Stimulated activated CD4-positive, alpha-beta T cell treated with anti-CD3 and anti-CD28 coated beads, Interleukin-1b, Interleukin-23, amount 100 ng/mL, for 4 hours (primary cell): ENCODE results near the gene CRIM1.

Source experiments
- DNase-seq, 2 donors: peaks; one replicate each; pipeline ENCODE4 v3.0.0-alpha.2; 2020; ENCODE audit warnings: low read depth in 2 of 2

Gene CRIM1

GRCh38 chr2:36578343-36579296 lies 223.0 kb downstream of the CRIM1 start:
- DNase-seq = no peak

DNA sequence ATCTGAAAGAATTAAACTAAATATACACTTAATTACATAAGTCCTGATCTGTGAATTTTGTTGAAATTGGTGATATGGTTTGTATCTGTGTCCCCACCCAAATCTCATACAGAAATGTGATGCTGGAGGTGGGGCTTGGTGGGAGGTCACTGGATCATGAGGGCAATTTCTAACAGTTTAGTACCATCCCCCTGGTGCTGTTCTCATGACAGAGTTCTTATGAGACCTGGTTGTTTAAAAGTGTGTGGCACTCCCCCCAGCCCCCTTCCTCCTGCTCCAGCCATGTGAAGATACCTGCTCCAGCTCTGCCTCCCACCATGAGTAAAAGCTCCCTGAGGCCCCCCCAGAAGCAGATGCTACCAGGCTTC lies 223.7 kb downstream of the CRIM1 start:
- DNase-seq = no peak

DNA sequence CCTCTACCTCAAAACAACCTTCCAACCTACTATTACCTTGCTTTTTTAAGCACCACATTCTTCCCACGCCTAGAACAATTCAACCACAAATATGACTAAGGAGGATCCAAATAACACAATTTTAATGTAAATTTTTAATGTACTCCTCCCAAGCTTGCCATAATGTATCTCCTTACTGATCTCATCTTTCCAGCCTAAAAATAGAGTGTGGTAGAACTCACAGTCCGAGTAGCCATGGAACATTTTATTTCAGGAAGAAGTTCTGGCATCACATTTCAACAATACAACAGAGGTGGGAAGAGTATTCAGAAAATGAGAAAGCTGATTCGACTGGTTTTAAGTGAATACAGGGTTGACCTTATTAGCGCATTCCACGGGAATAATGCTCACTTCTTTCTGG lies 227.0 kb downstream of the CRIM1 start:
- DNase-seq = no peak

- no peak for DNase-seq
Measured at GRCh38 chr2:36582951-36583350, 227.4 kb downstream of the CRIM1 start.

GRCh38 chr2:36584148-36584794 lies 228.7 kb downstream of the CRIM1 start:
- DNase-seq = no peak

DNA sequence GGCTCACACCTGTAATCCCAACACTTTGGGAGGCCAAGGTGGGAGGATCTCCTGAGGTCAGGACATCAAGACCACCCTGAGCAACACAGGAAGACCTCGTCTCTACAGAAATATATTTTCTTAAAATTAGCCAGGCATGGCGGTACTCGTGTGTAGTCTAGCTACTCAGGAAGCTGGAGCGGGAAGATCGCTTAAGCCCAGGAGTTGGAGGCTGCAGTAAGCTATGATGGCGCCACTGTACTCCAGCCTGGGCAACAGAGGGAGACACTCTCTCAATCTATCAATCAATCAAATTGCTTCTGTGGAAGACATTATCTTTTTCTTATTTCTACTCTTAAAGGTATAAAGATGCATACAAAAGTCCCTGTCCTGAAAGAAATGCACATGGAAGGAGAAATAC lies 231.1 kb downstream of the CRIM1 start:
- no peak for DNase-seq

- DNase-seq = no peak
Measured at GRCh38 chr2:36587101-36587500, 231.5 kb downstream of the CRIM1 start.

GRCh38 chr2:36587556-36587955 lies 232.0 kb downstream of the CRIM1 start:
- no peak for DNase-seq

GRCh38 chr2:36589230-36589630 lies 233.7 kb downstream of the CRIM1 start:
- no peak for DNase-seq

DNA sequence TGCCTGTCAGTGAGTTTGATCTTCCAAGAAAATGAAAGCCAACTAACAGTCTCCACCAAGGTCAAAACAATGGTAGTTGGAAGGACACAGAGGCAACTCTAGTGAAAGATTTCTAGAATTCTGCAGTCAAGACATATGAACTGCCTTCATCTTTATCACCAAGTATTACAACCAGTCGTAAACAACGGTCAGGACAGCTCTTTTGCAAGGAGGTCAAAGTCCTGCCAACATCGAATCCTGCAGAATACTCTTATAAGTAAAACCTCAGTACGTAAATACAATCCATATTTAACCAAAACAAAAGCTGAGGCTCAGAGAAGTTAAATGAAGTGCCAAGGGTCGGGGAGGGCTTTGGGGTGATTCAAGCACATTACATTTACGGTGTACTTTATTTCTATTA lies 239.3 kb downstream of the CRIM1 start:
- no peak for DNase-seq

DNA sequence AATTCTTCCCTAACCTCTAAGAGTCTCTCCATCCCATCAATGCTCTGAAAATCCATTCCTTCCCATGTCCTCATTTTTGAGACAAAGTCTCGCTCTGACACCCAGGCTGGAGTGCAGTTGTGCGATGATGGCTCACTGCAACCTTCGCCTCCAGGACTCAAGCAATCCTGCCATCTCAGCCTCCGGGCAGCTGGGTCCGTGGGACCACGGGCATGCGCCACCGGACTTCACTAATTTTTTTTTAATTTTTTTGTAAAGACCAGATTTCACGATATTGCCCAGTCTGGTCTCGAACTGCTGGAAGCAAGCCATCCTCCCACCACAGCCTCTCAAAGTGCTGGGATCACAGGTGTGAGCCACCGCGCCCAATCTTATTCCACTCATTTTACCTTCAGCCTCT lies 240.8 kb downstream of the CRIM1 start:
- DNase-seq = no peak

DNA sequence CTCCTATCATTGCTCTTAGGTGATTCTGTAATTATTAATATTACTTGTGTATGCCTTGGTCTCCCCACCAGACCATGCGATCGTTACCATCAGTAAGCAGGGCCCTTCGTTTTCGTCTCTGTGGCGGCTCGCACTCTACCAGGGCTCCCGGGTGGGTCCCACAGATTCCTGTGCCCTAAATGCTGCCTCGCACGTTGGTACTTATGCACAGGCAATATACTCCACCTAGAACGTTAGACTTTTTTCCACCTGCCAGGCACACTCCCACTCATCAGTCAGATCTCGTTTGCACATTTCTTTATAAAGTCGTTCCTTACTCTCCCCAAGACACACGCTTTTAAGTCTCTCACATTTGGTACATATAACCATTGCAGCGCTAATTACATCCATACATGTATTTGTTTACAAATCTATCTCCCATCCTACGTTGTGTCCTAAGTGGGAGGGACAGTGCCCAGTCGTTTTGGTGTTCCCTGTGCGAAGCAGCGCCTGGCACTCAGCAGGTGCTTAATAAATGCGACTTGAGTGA lies 241.5 kb downstream of the CRIM1 start:
- DNase-seq = no peak

DNA sequence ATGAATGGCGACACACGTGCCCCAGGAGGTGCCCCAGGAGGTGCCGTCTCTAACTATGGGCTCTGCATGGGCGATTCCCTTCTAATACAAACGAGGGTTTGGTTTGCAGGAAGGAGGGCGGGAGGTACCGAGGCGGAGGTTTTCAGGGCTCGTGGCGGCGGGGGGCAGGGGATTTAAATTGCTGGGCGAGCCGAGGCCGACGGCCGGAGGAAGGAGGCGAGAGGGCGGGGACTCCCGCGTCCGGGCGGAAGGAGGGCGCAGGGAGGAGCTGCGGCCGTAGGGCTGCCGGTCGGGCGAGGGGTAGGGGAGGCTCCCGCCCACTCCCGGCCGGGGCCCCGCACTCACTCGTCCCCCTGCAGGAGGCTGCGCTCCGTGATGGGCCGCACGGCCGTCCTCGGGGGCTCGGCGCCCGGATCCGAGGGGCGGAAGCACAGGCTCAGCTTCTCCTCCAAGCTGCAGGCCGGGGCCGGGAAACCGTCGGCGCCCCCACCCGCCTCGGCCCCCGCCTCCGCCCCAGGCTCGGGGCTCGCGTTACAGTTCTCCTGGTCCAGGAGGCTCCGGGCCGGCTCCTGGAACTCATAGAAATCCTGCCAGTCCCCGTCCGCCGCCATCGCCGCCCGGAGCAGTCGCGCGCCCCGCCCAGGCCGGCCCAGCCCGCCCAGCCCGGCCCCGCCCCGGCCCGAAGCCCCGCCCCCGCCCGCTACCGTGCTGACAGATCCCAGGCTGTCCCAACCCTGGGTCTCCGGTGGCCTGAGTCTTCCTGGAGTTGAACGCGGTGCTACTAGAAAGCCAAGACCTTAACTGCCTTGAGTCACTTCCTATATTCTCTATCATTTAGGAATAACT lies 242.2 kb downstream of the CRIM1 start, which contains the start of gene FEZ2:
TSS of gene FEZ2 (minus strand) at position 637 of the 846 bp plus-strand sequence. CDS start at position 611, 26 bp downstream.
- DNase-seq = peak; percentile 44 to 64
